Esophagus muscularis mucosa (tissue), 4 donors: Measurements from ENCODE around the gene TPO. TPM values are rescaled to one million over a fixed set of nuclear protein-coding genes. Genes with fewer than 3 reads are reported as not detected.
"Not testable (repeated sequence)": the region's sequence is repeated elsewhere in the genome, so short reads cannot be mapped to it uniquely, and the experiment has no call there.

Experiments
- DNase-seq: peaks from one replicate; pipeline ENCODE4 v3.0.0-alpha.2; 2017; ENCODE audit errors: extremely low spot score
- H3K27ac ChIP-seq, 4 donors: fragments of 200-600 bp; sonication (generic); replicated peaks in 1 of 4; 1 replicate in 3 of 4; 2 replicates in 1 of 4; pipeline ENCODE4 v1.5.1; 2016 to 2019; ENCODE audit warnings: mild to moderate bottlenecking in 1 of 4
- H3K27me3 ChIP-seq, 4 donors: fragments of 200-600 bp; sonication (generic); one replicate each; pipeline versions ENCODE4 v1.5.1 to v1.6.0; 2016 to 2019
- H3K36me3 ChIP-seq, 4 donors: fragments of 200-600 bp; sonication (generic); one replicate each; pipeline ENCODE4 v1.5.1; 2016 to 2019
- H3K4me1 ChIP-seq, 4 donors: fragments of 200-600 bp; sonication (generic); one replicate each; pipeline ENCODE4 v1.5.1; 2016 to 2019
- H3K4me3 ChIP-seq, 4 donors: fragments of 200-600 bp; sonication (generic); 1 replicate in 2 of 4; 2 replicates in 2 of 4; pipeline ENCODE4 v1.5.1; 2016 to 2019; ENCODE audit warnings: mild to moderate bottlenecking in 4 of 4, moderate library complexity in 1 of 4
- H3K9me3 ChIP-seq, 4 donors: fragments of 200-600 bp; sonication (generic); 1 replicate in 3 of 4; 2 replicates in 1 of 4; pipeline ENCODE4 v1.5.1; 2016 to 2019
- CTCF ChIP-seq, 3 experiments: fragments of 200-600 bp in 2 of 3; fragments of 450-650 bp in 1 of 3; sonication (generic) in 2 of 3; IDR thresholded peaks; one replicate each; pipeline ENCODE4 v1.5.1; 2017 to 2019; ENCODE audit warnings: antibody characterized with exemption in 3 of 3, mild to moderate bottlenecking in 2 of 3, moderate library complexity in 1 of 3
- EP300 ChIP-seq: sonication (generic); formaldehyde crosslinking; IDR thresholded peaks from one replicate; pipeline ENCODE4 v1.6.1; 2017; ENCODE audit warnings: antibody characterized with exemption
- POLR2A ChIP-seq: fragments of 450-650 bp; IDR thresholded peaks from one replicate; pipeline ENCODE4 v1.6.1; 2017; ENCODE audit warnings: antibody characterized with exemption, moderate library complexity, mild to moderate bottlenecking, low read depth
- POLR2AphosphoS5 ChIP-seq, 2 donors: sonication (generic); formaldehyde crosslinking; IDR thresholded peaks; one replicate each; pipeline ENCODE4 v1.6.1; 2017; ENCODE audit warnings: antibody characterized with exemption in 2 of 2
- WGBS: methylation state at CpG from one replicate; pipeline ENCODE4 v1.1.5; 2018; 5-methylcytosine and 5-hydroxymethylcytosine counted together
- intact Hi-C: fragments of 100-400 bp; cut with DNase I; formaldehyde crosslinking; loops from one replicate; pipeline ENCODE4 v1.15.1; 2023
- total RNA-seq, 4 donors: library from RNA; depleted of rRNA; stranded (reverse); fragments of >200 nt; gene quantifications; one replicate each; pipeline versions ENCODE4 v1.1.0 to v1.2.1, GENCODE V29; 2016

TPO gene
- total RNA-seq, 4 donors from 2014 or later: 7.1 to 18.4 (median 10.4) TPM

- 80% methylated on average over 2 of the region's 6 CpGs for WGBS
- H3K9me3 ChIP-seq: no peaks in the 10 kb centered on the region
- TF ChIP-seq POLR2AphosphoS5 (IDR thresholded peaks at IDR 0.05) (no peak), POLR2A (no peak), CTCF (IDR thresholded peaks at IDR 0.05) (no peak), EP300 (no peak)
- DNase-seq: peak; percentile 83
- no peaks in the 10 kb centered on the region for H3K36me3 ChIP-seq
- peak overlapping the region in 3 of 4 donors; percentile 10 to 37 (median 36) for H3K4me3 ChIP-seq
- no peaks in the 10 kb centered on the region for H3K4me1 ChIP-seq
- H3K27ac ChIP-seq: no peak overlapping the region
- peaks cover 0 to 15% (median 0%) of the 10 kb centered on the region in 4 donors for H3K27me3 ChIP-seq
- intact Hi-C loops: no loop called here
Observed at GRCh38 chr2:1377473-1377872, 35.8 kb upstream of the TPO start.

- Histone ChIP-seq H3K27ac (no peak overlapping the region), H3K9me3 (no peaks in the 10 kb centered on the region), H3K4me1 (no peaks in the 10 kb centered on the region), H3K4me3 (peak overlapping the region in 1 of 4 donors; percentile 36), H3K36me3 (no peaks in the 10 kb centered on the region), H3K27me3 (peaks cover 0 to 15% (median 0%) of the 10 kb centered on the region in 4 donors)
- intact Hi-C loops: no loop called here
- TF ChIP-seq POLR2AphosphoS5 (IDR thresholded peaks at IDR 0.05) (no peak), EP300 (no peak), POLR2A (no peak), CTCF (IDR thresholded peaks at IDR 0.05) (no peak)
- no peak for DNase-seq
- WGBS: 93% methylated on average over 7 of the region's 17 CpGs
Observed at GRCh38 chr2:1378456-1379150, 34.7 kb upstream of the TPO start.

- Histone ChIP-seq H3K36me3 (no peaks in the 10 kb centered on the region), H3K4me1 (no peaks in the 10 kb centered on the region), H3K9me3 (no peaks in the 10 kb centered on the region), H3K27ac (no peak overlapping the region), H3K4me3 (no peak overlapping the region), H3K27me3 (peaks cover 0 to 15% (median 0%) of the 10 kb centered on the region in 4 donors)
- 84% methylated on average over 3 of the region's 3 CpGs for WGBS
- TF ChIP-seq EP300: no peak
- TF ChIP-seq CTCF (IDR thresholded peaks at IDR 0.05): no peak
- no peak for TF ChIP-seq POLR2AphosphoS5 (IDR thresholded peaks at IDR 0.05)
- TF ChIP-seq POLR2A: no peak
- no peak for DNase-seq
- intact Hi-C loops: no loop called here
Observed at GRCh38 chr2:1381644-1382043, 31.6 kb upstream of the TPO start.

- DNase-seq, H3K4me3 ChIP-seq, H3K9me3 ChIP-seq, intact Hi-C loops, H3K27me3 ChIP-seq, H3K36me3 ChIP-seq, H3K27ac ChIP-seq, H3K4me1 ChIP-seq: not testable (repeated sequence)
- WGBS: 77% methylated on average over 12 of the region's 18 CpGs
Observed at GRCh38 chr2:1387954-1388725, 25.1 kb upstream of the TPO start.

- H3K4me1 ChIP-seq, H3K36me3 ChIP-seq, H3K27ac ChIP-seq, H3K9me3 ChIP-seq, DNase-seq, intact Hi-C loops, H3K4me3 ChIP-seq: not testable (repeated sequence)
- 80% methylated on average over 6 of the region's 6 CpGs for WGBS
- H3K27me3 ChIP-seq: peaks cover 0 to 10% (median 0%) of the 10 kb centered on the region in 4 donors
Observed at GRCh38 chr2:1390118-1390517, 23.1 kb upstream of the TPO start.
